A673 (cell line): ENCODE data around the gene APOL6. TPM values are rescaled to one million over a fixed set of nuclear protein-coding genes. Genes with fewer than 3 reads are reported as not detected.
A peak's percentile ranks its signal among the peaks of the same experiment; 100 is the strongest.

Experiments used
- BruUV-seq: library from RNA; stranded (reverse); fragments of 400-500 nt; replicated peaks from 2 replicates; lab custom pipeline; 2021; lab: Mats Ljungman, UMichigan
- CTCF ChIA-PET: fragments of 300-600 bp; sonication (Branson Sonifier 250); formaldehyde crosslinking; loops from one replicate; lab custom pipeline; 2022; ENCODE audit warnings: antibody characterized with exemption; lab: Charles Lee
- POLR2A ChIA-PET: fragments of 300-600 bp; sonication (Branson Sonifier 250); formaldehyde crosslinking; loops from one replicate; lab custom pipeline; 2022; ENCODE audit warnings: antibody characterized with exemption; ENCODE audit not compliant: low non-redundant PET; lab: Charles Lee
- DNase-seq: peaks from one replicate; pipeline ENCODE4 v3.0.0-alpha.2; 2015; ENCODE audit warnings: low spot score
- H3K27ac ChIP-seq: fragments of 200-600 bp; sonication (generic); 2 replicates; pipeline ENCODE4 v1.5.1; 2016; ENCODE audit warnings: mixed run types, low read depth, mild to moderate bottlenecking, mixed read lengths, antibody characterized with exemption, low read length; ENCODE audit not compliant: poor library complexity, severe bottlenecking
- H3K27me3 ChIP-seq: fragments of 200-600 bp; sonication (generic); replicated peaks from 2 replicates; pipeline ENCODE4 v1.6.1; 2017; ENCODE audit warnings: mixed run types, low read depth, mild to moderate bottlenecking, mixed read lengths, antibody characterized with exemption, low read length; ENCODE audit not compliant: insufficient read depth, poor library complexity
- H3K36me3 ChIP-seq: fragments of 200-600 bp; sonication (generic); 2 replicates; pipeline ENCODE4 v1.6.1; 2016; ENCODE audit warnings: mixed run types, mild to moderate bottlenecking, mixed read lengths, antibody characterized with exemption, low read length; ENCODE audit not compliant: insufficient read depth, poor library complexity, severe bottlenecking
- H3K4me1 ChIP-seq: fragments of 200-600 bp; sonication (generic); 2 replicates; pipeline ENCODE4 v1.6.1; 2017; ENCODE audit warnings: mixed run types, mild to moderate bottlenecking, mixed read lengths, antibody characterized with exemption, low read length; ENCODE audit not compliant: insufficient read depth, poor library complexity, severe bottlenecking
- H3K4me3 ChIP-seq: fragments of 200-600 bp; sonication (generic); 2 replicates; pipeline ENCODE4 v1.5.1; 2016; ENCODE audit warnings: low read depth, mixed run types, mild to moderate bottlenecking, mixed read lengths, low read length; ENCODE audit not compliant: poor library complexity, severe bottlenecking
- H3K9me3 ChIP-seq: fragments of 200-600 bp; sonication (generic); 2 replicates; pipeline ENCODE4 v1.6.1; 2016; ENCODE audit warnings: mixed run types, low read depth, mild to moderate bottlenecking, mixed read lengths, antibody characterized with exemption, low read length; ENCODE audit not compliant: poor library complexity, severe bottlenecking
- EZH2 ChIP-seq: fragments of 200-600 bp; sonication (generic); IDR thresholded peaks from 2 replicates; pipeline ENCODE4 v1.6.1; 2017; ENCODE audit warnings: borderline replicate concordance, low read depth, mild to moderate bottlenecking, mixed read lengths, antibody characterized with exemption, low read length; ENCODE audit not compliant: poor library complexity, severe bottlenecking
- intact Hi-C: fragments of 100-400 bp; cut with micrococcal nuclease; formaldehyde crosslinking; loops from one replicate; pipeline ENCODE4 v1.10.0; 2022; ENCODE audit not compliant: unreplicated experiment
- total RNA-seq: library from RNA; stranded (reverse); gene quantifications from 2 replicates; pipeline ENCODE4 v1.2.3, GENCODE V29; 2021
- TF ChIP-seq, protein P1 (sequence below): fragments of 300-800, 200-600 bp; sonication (generic); conservative IDR thresholded peaks from 2 replicates; pipeline ENCODE4 v1.5.1; 2017; ENCODE audit warnings: low read depth, mild to moderate bottlenecking, antibody characterized with exemption, low read length, moderate library complexity, mixed read lengths

The APOL6 gene
- total RNA-seq, 1 experiment from 2014 or later, result 6.3 TPM

DNA sequence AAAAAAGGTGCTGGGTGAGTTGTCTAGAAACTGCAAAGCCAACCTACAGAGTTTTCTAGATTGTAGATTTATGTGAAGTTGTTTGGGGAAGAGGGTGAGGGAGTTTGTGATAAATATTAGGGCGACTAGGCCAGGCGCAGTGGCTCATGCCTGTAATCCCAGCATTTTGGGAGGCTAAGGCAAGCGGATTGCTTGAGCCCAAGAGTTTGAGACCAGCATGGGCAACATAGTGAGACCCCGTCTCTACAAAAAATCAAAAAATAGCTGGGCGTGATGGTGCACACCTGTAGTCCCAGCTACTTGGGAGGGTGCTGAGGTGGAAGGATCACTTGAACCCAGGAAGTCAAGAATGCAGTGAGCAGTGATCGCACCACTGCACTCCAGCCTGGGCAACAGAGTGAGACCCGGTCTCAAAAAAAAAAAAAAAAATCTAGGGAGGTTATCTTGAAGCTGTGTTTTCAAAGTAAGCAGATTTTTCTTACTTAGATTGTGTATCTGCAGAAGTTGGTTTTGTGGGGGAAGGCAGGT, 844 bp downstream of the APOL6 start:
- no peak for TF ChIP-seq EZH2
- TF ChIP-seq, protein P1, sequence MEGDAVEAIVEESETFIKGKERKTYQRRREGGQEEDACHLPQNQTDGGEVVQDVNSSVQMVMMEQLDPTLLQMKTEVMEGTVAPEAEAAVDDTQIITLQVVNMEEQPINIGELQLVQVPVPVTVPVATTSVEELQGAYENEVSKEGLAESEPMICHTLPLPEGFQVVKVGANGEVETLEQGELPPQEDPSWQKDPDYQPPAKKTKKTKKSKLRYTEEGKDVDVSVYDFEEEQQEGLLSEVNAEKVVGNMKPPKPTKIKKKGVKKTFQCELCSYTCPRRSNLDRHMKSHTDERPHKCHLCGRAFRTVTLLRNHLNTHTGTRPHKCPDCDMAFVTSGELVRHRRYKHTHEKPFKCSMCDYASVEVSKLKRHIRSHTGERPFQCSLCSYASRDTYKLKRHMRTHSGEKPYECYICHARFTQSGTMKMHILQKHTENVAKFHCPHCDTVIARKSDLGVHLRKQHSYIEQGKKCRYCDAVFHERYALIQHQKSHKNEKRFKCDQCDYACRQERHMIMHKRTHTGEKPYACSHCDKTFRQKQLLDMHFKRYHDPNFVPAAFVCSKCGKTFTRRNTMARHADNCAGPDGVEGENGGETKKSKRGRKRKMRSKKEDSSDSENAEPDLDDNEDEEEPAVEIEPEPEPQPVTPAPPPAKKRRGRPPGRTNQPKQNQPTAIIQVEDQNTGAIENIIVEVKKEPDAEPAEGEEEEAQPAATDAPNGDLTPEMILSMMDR, result no peak
- Histone ChIP-seq H3K4me3 (peak overlapping the region; percentile 53), H3K27ac (peak overlapping the region; percentile 94), H3K36me3 (no peaks in the 10 kb centered on the region), H3K4me1 (peaks cover 18% of the 10 kb centered on the region), H3K9me3 (peaks cover 4% of the 10 kb centered on the region), H3K27me3 (no peaks in the 10 kb centered on the region)
- CTCF ChIA-PET, result interaction anchor here (0.5 to 1.4 kb wide), 2 partner anchors 18 to 113 kb away, joined by 5 to 6 read pairs; no protein-coding TSS in a partner anchor
- intact Hi-C loops, result no loop called here
- no peak for DNase-seq
- POLR2A ChIA-PET, result no interaction called here
- BruUV-seq, result no TSS peak

DNA sequence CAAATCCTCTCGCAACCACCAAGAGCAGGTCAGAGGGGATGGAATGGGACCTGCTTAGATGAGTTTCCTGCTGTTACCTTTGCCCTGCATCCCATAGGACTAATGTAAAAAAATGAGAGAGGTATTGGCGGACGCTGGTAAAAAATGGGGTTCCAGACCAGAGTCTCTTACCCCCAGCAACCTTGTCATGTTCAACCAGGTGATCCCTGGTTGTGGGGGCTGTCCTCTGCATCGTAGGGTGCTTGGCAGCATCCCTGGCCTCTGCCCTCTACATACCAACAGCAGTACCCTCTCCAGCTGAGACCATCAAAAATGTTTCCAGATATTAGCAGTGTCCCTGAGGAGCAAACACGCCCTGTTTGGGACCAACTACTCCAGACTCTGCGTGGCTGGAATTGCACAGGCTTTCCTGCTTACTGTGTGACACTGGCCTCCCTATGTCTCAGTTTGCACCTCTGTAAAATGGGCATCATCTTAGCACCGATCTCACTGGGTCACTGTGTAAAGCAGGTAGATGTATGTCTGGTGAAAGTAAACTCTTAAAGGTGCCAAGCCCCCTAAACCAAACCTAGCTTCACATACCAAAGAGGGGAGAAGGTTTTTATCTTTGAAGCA, 1.5 kb downstream of the APOL6 start:
- peaks cover 4% of the 10 kb centered on the region for H3K9me3 ChIP-seq
- H3K4me1 ChIP-seq, result peaks cover 18% of the 10 kb centered on the region
- BruUV-seq, result no TSS peak
- H3K27me3 ChIP-seq, result no peaks in the 10 kb centered on the region
- intact Hi-C loops, result no loop called here
- ChIA-PET POLR2A (no interaction called here), CTCF (interaction anchor here (1.4 kb wide), 1 partner anchor 18 kb away, joined by 5 read pairs; no protein-coding TSS in a partner anchor)
- peak overlapping the region; percentile 53 for H3K4me3 ChIP-seq
- no peak for DNase-seq
- TF ChIP-seq, protein P1, result no peak
- TF ChIP-seq EZH2, result no peak
- no peaks in the 10 kb centered on the region for H3K36me3 ChIP-seq
- no peak overlapping the region for H3K27ac ChIP-seq

DNA sequence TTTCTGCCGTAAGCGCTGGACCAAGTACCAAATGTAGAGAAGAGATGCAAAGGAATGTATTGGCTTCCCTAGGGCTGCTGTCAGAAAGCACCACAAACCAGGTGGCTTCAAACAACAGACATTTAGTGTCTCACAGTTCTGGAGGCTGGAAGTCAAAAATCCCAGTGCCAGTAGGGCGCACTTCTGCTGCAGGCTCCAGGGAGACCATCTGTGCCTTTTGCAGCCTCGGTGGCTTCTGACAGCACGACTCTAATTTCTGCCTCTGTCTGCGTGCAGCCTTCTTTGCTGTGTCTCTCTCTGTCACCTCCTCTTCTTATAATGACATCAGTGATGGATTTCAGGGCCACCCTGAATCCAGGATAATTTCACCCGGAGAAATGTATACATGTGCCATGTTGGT, 2.8 kb downstream of the APOL6 start:
- Histone ChIP-seq H3K9me3 (peaks cover 11% of the 10 kb centered on the region), H3K4me1 (peaks cover 20% of the 10 kb centered on the region), H3K4me3 (no peak overlapping the region), H3K27ac (no peak overlapping the region), H3K27me3 (no peaks in the 10 kb centered on the region), H3K36me3 (no peaks in the 10 kb centered on the region)
- intact Hi-C loops, result no loop called here
- ChIA-PET CTCF (no interaction called here), POLR2A (no interaction called here)
- no peak for DNase-seq
- TF ChIP-seq EZH2, result no peak
- TF ChIP-seq, protein P1, result no peak
- no TSS peak for BruUV-seq
